HEK293 (cell line): Measurements from ENCODE around the gene DPF3.

Source experiments
- CTCF ChIA-PET: fragments of 350-600 bp; formaldehyde crosslinking; extraction: SDS; loops from one replicate; lab custom pipeline; 2021; ENCODE audit warnings: antibody characterized with exemption; lab: Yijun Ruan, JAX
- POLR2A ChIA-PET: fragments of 300-600 bp; formaldehyde crosslinking; extraction: SDS; loops from one replicate; lab custom pipeline; 2020; ENCODE audit warnings: antibody characterized with exemption, inconsistent platforms; lab: Yijun Ruan, JAX
- H3K27ac ChIP-seq: fragments of 200-500 bp; sonication (Bioruptor generic); 2 replicates; pipeline ENCODE4 v1.5.1; 2014; ENCODE audit warnings: low read depth, low read length, control low read depth, inconsistent platforms; ENCODE audit errors: extremely low read depth
- H3K36me3 ChIP-seq, 2 experiments: fragments of 200-500 bp in 1 of 2; sonication (Bioruptor generic) in 1 of 2; 1 replicate in 1 of 2; 2 replicates in 1 of 2; pipeline ENCODE4 v1.5.1; 2014 to 2017; ENCODE audit warnings: inconsistent platforms in 2 of 2, low read length in 2 of 2; ENCODE audit not compliant: control insufficient read depth in 2 of 2, insufficient read depth in 1 of 2
- H3K4me1 ChIP-seq: fragments of 200-500 bp; sonication (Bioruptor generic); 2 replicates; pipeline ENCODE4 v1.5.1; 2014; ENCODE audit warnings: mild to moderate bottlenecking, low read length, inconsistent platforms; ENCODE audit not compliant: control insufficient read depth, insufficient read depth
- H3K4me3 ChIP-seq: 2 replicates; pipeline ENCODE4 v1.5.1; 2011; ENCODE audit warnings: low read depth, mild to moderate bottlenecking, control low read depth, low read length, moderate library complexity
- H3K9me3 ChIP-seq: fragments of 200-500 bp; sonication (Bioruptor generic); 2 replicates; pipeline ENCODE4 v1.5.1; 2014; ENCODE audit warnings: low read depth, low read length, inconsistent platforms; ENCODE audit not compliant: control insufficient read depth, insufficient read depth
- ATF2 ChIP-seq: fragments of 450-650 bp; formaldehyde crosslinking; IDR thresholded peaks from 2 replicates; pipeline ENCODE4 v1.5.1; 2016; ENCODE audit warnings: missing biosample characterization, missing genetic modification characterization, low read depth
- EGR2 ChIP-seq: fragments of 450-650 bp; formaldehyde crosslinking; IDR thresholded peaks from 2 replicates; pipeline ENCODE4 v1.5.1; 2016; ENCODE audit warnings: low read depth, missing biosample characterization, missing genetic modification characterization
- ELK4 ChIP-seq: IDR thresholded peaks from 2 replicates; pipeline ENCODE4 v1.6.1; 2011; ENCODE audit warnings: mild to moderate bottlenecking, low read depth, low read length, borderline replicate concordance
- MYNN ChIP-seq: fragments of 450-650 bp; formaldehyde crosslinking; IDR thresholded peaks from 2 replicates; pipeline ENCODE4 v1.5.1; 2016; ENCODE audit warnings: missing biosample characterization, missing genetic modification characterization, borderline replicate concordance
- OSR2 ChIP-seq: fragments of 450-650 bp; formaldehyde crosslinking; IDR thresholded peaks from 2 replicates; pipeline ENCODE4 v1.5.1; 2016; ENCODE audit warnings: missing biosample characterization, missing genetic modification characterization
- SETDB1 ChIP-seq: IDR thresholded peaks from one replicate; pipeline ENCODE4 v1.6.1; 2017; ENCODE audit warnings: mild to moderate bottlenecking, low read length, moderate library complexity, mixed read lengths; ENCODE audit not compliant: insufficient read length
- SP7 ChIP-seq: fragments of 450-650 bp; formaldehyde crosslinking; IDR thresholded peaks from 2 replicates; pipeline ENCODE4 v1.5.1; 2016; ENCODE audit warnings: missing biosample characterization, missing genetic modification characterization
- ZNF132 ChIP-seq: fragments of 450-650 bp; formaldehyde crosslinking; IDR thresholded peaks from 2 replicates; pipeline ENCODE4 v1.5.1; 2017; ENCODE audit warnings: missing biosample characterization, missing genetic modification characterization, borderline replicate concordance
- ZNF146 ChIP-seq: fragments of 450-650 bp; formaldehyde crosslinking; IDR thresholded peaks from 2 replicates; pipeline ENCODE4 v1.5.1; 2016; ENCODE audit warnings: missing biosample characterization, missing genetic modification characterization
- ZNF148 ChIP-seq: fragments of 450-650 bp; formaldehyde crosslinking; IDR thresholded peaks from 2 replicates; pipeline ENCODE4 v1.5.0; 2017; ENCODE audit warnings: missing biosample characterization, missing genetic modification characterization, borderline replicate concordance
- ZNF157 ChIP-seq: fragments of 450-650 bp; formaldehyde crosslinking; IDR thresholded peaks from 2 replicates; pipeline ENCODE4 v1.5.1; 2016; ENCODE audit warnings: missing biosample characterization, missing genetic modification characterization
- ZNF16 ChIP-seq: fragments of 450-650 bp; formaldehyde crosslinking; IDR thresholded peaks from 2 replicates; pipeline ENCODE4 v1.5.1; 2016; ENCODE audit warnings: low read depth, missing biosample characterization, missing genetic modification characterization
- ZNF169 ChIP-seq: fragments of 450-650 bp; formaldehyde crosslinking; IDR thresholded peaks from 2 replicates; pipeline ENCODE4 v1.5.1; 2016; ENCODE audit warnings: missing biosample characterization, missing genetic modification characterization
- ZNF341 ChIP-seq: fragments of 450-650 bp; formaldehyde crosslinking; IDR thresholded peaks from 2 replicates; pipeline ENCODE4; 2016; ENCODE audit warnings: low read depth, missing biosample characterization, missing genetic modification characterization
- ZNF426 ChIP-seq: fragments of 450-650 bp; formaldehyde crosslinking; IDR thresholded peaks from 2 replicates; pipeline ENCODE4 v1.5.1; 2017; ENCODE audit warnings: missing biosample characterization, missing genetic modification characterization, mild to moderate bottlenecking, inconsistent platforms, moderate library complexity
- ZNF560 ChIP-seq: fragments of 450-650 bp; formaldehyde crosslinking; IDR thresholded peaks from 2 replicates; pipeline ENCODE4 v1.5.1; 2017; ENCODE audit warnings: missing biosample characterization, missing genetic modification characterization, borderline replicate concordance
- ZNF76 ChIP-seq: fragments of 450-650 bp; formaldehyde crosslinking; IDR thresholded peaks from 2 replicates; pipeline ENCODE4; 2016; ENCODE audit warnings: low read depth, missing biosample characterization, missing genetic modification characterization, borderline replicate concordance
- TF ChIP-seq, protein P1 (sequence below): fragments of 450-650 bp; formaldehyde crosslinking; IDR thresholded peaks from 2 replicates; pipeline ENCODE4 v1.5.1; 2016; ENCODE audit warnings: missing biosample characterization, missing genetic modification characterization
- TF ChIP-seq, protein P2 (sequence below): fragments of 450-650 bp; formaldehyde crosslinking; conservative IDR thresholded peaks from 2 replicates; pipeline ENCODE4 v1.5.1; 2016; ENCODE audit warnings: low read depth, missing biosample characterization, missing genetic modification characterization
- TF ChIP-seq, protein P3 (sequence below): fragments of 450-650 bp; formaldehyde crosslinking; IDR thresholded peaks from 2 replicates; pipeline ENCODE4 v1.5.1; 2016; ENCODE audit warnings: missing biosample characterization, missing genetic modification characterization

The DPF3 gene

GRCh38 chr14:72677664-72678063 is 216.2 kb downstream of the DPF3 start:
- POLR2A ChIA-PET = no interaction called here
- no peak overlapping the region for H3K4me3 ChIP-seq
- no peaks in the 10 kb centered on the region for H3K4me1 ChIP-seq
- TF ChIP-seq EGR2 (tag by site-specific recombination) = no peak
- no peak for TF ChIP-seq ZNF76 (tag by site-specific recombination)
- TF ChIP-seq MYNN (tag by site-specific recombination) = no peak
- TF ChIP-seq ZNF426 = no peak
- TF ChIP-seq SP7 (tag by site-specific recombination) = no peak
- no peak for TF ChIP-seq ZNF560
- no peak for TF ChIP-seq ATF2 (tag by site-specific recombination)
- TF ChIP-seq, protein P1, sequence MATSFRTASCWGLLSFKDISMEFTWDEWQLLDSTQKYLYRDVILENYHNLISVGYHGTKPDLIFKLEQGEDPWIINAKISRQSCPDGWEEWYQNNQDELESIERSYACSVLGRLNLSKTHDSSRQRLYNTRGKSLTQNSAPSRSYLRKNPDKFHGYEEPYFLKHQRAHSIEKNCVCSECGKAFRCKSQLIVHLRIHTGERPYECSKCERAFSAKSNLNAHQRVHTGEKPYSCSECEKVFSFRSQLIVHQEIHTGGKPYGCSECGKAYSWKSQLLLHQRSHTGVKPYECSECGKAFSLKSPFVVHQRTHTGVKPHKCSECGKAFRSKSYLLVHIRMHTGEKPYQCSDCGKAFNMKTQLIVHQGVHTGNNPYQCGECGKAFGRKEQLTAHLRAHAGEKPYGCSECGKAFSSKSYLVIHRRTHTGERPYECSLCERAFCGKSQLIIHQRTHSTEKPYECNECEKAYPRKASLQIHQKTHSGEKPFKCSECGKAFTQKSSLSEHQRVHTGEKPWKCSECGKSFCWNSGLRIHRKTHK (tag by site-specific recombination) = no peak
- TF ChIP-seq, protein P2, sequence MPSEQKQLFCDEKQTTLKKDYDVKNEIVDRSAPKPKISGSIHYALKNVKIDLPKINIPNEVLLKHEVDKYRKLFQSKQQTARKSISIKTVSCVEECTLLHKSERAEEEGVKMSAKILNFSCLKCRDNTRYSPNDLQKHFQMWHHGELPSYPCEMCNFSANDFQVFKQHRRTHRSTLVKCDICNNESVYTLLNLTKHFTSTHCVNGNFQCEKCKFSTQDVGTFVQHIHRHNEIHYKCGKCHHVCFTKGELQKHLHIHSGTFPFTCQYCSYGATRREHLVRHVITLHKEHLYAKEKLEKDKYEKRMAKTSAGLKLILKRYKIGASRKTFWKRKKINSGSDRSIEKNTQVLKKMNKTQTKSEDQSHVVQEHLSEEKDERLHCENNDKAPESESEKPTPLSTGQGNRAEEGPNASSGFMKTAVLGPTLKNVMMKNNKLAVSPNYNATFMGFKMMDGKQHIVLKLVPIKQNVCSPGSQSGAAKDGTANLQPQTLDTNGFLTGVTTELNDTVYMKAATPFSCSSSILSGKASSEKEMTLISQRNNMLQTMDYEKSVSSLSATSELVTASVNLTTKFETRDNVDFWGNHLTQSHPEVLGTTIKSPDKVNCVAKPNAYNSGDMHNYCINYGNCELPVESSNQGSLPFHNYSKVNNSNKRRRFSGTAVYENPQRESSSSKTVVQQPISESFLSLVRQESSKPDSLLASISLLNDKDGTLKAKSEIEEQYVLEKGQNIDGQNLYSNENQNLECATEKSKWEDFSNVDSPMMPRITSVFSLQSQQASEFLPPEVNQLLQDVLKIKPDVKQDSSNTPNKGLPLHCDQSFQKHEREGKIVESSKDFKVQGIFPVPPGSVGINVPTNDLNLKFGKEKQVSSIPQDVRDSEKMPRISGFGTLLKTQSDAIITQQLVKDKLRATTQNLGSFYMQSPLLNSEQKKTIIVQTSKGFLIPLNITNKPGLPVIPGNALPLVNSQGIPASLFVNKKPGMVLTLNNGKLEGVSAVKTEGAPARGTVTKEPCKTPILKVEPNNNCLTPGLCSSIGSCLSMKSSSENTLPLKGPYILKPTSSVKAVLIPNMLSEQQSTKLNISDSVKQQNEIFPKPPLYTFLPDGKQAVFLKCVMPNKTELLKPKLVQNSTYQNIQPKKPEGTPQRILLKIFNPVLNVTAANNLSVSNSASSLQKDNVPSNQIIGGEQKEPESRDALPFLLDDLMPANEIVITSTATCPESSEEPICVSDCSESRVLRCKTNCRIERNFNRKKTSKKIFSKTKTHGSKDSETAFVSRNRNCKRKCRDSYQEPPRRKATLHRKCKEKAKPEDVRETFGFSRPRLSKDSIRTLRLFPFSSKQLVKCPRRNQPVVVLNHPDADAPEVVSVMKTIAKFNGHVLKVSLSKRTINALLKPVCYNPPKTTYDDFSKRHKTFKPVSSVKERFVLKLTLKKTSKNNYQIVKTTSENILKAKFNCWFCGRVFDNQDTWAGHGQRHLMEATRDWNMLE (tag by site-specific recombination) = no peak
- no peak for TF ChIP-seq OSR2 (tag by site-specific recombination)
- TF ChIP-seq ZNF169 = no peak
- no peak for TF ChIP-seq ZNF157 (tag by site-specific recombination)
- TF ChIP-seq ZNF341 (tag by site-specific recombination) = no peak
- TF ChIP-seq SETDB1 = no peak
- no peak for TF ChIP-seq ELK4
- no peak for TF ChIP-seq ZNF16 (tag by site-specific recombination)
- no peak for TF ChIP-seq ZNF148 (tag by site-specific recombination)
- TF ChIP-seq ZNF146 (tag by site-specific recombination) = no peak
- TF ChIP-seq, protein P3, sequence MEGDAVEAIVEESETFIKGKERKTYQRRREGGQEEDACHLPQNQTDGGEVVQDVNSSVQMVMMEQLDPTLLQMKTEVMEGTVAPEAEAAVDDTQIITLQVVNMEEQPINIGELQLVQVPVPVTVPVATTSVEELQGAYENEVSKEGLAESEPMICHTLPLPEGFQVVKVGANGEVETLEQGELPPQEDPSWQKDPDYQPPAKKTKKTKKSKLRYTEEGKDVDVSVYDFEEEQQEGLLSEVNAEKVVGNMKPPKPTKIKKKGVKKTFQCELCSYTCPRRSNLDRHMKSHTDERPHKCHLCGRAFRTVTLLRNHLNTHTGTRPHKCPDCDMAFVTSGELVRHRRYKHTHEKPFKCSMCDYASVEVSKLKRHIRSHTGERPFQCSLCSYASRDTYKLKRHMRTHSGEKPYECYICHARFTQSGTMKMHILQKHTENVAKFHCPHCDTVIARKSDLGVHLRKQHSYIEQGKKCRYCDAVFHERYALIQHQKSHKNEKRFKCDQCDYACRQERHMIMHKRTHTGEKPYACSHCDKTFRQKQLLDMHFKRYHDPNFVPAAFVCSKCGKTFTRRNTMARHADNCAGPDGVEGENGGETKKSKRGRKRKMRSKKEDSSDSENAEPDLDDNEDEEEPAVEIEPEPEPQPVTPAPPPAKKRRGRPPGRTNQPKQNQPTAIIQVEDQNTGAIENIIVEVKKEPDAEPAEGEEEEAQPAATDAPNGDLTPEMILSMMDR (tag by site-specific recombination) = no peak
- TF ChIP-seq ZNF132 (tag by site-specific recombination) = no peak
- TF ChIP-seq, all 188 proteins: peak for 0
- CTCF ChIA-PET = interaction anchor here (0.6 kb wide), 1 partner anchor 110 kb away, joined by 3 read pairs; no protein-coding TSS in a partner anchor
- Histone ChIP-seq H3K27ac (no peak overlapping the region), H3K9me3 (no peaks in the 10 kb centered on the region), H3K36me3 (no peaks in the 10 kb centered on the region)
